Eye (tissue), 1 donor: ENCODE data around the gene MAP1S.
A peak's percentile ranks its signal among the peaks of the same experiment; 100 is the strongest.

Source experiments
- DNase-seq: peaks from one replicate; pipeline ENCODE4 v3.0.0-alpha.2; 2015

The MAP1S gene, protein sequence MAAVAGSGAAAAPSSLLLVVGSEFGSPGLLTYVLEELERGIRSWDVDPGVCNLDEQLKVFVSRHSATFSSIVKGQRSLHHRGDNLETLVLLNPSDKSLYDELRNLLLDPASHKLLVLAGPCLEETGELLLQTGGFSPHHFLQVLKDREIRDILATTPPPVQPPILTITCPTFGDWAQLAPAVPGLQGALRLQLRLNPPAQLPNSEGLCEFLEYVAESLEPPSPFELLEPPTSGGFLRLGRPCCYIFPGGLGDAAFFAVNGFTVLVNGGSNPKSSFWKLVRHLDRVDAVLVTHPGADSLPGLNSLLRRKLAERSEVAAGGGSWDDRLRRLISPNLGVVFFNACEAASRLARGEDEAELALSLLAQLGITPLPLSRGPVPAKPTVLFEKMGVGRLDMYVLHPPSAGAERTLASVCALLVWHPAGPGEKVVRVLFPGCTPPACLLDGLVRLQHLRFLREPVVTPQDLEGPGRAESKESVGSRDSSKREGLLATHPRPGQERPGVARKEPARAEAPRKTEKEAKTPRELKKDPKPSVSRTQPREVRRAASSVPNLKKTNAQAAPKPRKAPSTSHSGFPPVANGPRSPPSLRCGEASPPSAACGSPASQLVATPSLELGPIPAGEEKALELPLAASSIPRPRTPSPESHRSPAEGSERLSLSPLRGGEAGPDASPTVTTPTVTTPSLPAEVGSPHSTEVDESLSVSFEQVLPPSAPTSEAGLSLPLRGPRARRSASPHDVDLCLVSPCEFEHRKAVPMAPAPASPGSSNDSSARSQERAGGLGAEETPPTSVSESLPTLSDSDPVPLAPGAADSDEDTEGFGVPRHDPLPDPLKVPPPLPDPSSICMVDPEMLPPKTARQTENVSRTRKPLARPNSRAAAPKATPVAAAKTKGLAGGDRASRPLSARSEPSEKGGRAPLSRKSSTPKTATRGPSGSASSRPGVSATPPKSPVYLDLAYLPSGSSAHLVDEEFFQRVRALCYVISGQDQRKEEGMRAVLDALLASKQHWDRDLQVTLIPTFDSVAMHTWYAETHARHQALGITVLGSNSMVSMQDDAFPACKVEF

DNA sequence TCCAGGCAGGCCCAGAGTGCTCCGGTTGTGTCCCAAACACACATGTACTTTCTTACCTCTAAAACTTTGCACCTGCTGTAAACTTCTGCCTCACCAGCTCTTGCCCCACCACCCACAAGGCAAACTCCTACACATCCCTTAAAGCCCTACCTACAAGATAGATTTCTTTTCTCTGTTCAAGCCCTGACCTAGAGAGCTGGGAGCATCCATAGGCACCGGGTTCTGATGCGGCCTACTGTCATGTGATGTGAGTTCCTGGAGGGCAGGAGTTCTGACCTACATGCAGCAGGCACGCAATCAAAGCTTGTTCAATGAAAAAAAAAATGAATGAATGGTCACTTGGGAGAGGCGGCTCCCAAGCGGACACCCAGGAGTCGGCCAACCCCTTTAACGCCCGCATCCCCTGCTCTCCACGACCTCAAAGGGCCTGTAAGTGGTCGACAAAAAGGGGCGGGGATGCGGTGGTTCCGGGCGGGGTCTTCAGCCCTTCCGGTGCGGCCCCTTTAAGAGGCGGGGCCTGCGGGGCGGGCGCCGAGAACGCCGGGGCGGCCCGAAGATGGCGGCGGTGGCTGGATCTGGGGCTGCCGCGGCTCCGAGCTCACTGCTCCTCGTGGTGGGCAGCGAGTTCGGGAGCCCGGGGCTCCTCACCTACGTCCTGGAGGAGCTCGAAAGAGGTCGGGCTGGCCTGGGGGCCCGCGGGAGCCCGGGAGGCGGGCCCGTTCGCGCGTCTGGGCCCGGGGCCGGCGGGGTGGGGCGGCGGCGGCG is at the start of gene MAP1S:
MAP1S (plus strand) TSS at position 534 of the 765 bp plus-strand sequence; CDS start at position 557, 23 bp downstream.
- peak; percentile 89 for DNase-seq

DNA sequence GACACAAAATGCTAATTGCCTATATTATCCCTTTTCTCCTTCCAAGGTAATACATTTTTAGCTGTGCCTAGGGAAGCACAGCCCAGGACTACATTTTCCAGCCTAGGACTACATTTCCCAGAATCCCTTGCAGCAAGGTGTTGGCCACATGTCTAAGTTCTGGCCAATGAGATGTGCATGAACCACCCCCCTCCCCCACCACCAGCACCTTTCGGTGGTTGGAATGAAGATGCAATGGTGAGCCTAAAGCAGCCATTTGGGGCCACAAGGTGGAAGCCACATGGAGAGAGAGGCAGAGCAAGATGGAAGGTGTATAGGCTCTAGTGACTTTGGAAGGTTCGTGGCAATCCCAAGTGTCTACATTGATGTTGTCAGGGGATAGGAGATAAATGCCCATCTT is 47.4 kb upstream of the MAP1S start:
- DNase-seq = peak; percentile 34

DNA sequence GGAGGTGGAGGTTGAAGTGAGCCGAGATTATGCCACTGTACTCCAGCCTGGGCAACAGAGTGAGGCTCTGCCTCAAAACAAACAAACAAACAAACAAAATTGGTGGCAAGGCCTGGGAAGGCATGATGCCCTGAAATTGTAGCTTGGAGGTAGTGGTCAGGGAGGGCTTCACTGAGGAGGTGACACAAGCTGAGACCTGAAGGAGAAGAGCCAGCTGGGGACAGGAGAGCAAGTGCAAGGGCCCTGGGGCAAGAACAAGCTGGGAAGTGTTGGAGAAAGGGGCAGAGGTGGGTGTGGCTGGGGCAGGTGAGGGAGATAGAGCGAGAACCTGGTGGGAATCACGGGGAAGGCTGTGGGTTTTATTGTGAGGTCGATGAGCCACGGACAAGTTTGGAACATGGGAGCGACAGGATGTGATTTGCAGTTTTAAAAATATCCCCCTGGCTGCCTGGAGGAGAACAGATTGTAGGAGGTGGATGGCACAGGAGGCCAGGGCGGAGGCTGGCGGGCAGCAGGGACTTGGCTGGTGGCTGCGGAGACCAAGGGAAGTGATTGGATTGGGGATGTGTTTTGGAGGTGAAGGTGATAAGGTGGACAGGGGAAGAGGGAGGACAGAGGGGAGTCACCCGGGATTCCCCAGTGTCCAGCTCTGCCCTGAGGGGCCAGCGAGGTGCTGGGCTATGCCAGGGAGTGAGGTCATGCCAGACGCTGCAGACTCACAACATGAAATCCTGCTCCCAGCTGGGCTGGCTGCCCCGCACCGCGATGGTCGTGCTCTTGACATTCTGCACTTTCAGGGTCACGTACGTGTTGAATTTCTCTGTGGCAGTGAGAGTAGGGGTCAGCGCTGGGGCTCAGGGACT is 45.1 kb upstream of the MAP1S start:
- DNase-seq = no peak

DNA sequence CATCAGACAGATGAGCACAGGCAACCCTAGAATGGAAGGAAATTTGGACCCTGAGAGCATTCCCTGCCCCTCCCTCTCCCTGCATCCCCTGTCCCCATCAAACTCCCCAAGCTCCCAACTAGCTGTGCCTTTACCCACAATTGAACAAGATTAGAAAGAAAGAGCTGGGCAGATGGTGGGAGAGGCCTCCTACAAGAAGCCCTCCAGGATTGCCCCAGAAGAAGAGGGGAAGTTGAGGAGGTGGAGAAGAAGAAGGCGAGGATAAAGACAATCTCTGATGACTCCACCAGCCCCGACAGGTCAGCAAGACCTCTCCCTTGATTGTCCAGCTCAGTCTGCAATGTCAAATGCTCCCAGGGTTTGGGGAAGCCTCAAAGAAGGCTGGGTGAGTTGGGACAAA is 43.0 kb upstream of the MAP1S start:
- no peak for DNase-seq

DNA sequence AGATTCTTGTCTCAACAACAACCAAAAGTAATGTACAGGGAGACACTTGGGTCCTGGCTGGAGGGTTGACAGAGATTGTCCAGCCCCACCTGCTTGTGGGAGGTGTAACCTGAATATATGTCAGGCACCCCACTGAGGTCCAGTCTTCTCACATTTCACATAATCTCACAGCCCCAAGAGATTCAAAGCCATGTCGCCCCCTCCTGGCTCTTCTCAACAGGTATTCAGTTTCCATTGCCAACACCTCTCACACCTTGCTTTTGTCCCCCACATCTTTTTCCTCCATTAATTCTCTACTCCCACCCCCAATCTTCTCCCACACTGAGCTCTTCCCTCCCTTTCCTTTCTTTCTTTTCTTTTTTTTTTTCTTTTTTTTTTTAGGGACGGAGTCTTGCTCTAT is 42.3 kb upstream of the MAP1S start:
- DNase-seq = no peak

DNA sequence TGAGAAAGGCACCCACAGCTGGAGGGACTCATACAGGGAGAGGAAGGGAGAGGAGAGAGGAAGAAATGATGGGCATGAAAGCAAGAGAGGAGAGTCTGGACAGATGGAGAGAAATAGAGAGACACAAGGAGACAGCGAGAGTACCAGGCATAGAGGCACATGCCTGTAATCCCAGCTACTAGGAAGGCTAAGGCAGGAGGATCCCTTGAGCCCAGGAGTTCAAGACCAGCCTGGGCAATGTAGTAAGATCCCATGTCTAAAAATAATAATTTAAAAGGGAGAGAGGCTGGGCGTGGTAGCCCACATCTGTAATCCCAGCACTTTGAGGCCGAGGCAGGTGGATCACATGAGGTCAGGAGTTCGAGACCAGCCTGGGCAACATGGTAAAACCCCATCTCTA is 40.4 kb upstream of the MAP1S start:
- no peak for DNase-seq

DNA sequence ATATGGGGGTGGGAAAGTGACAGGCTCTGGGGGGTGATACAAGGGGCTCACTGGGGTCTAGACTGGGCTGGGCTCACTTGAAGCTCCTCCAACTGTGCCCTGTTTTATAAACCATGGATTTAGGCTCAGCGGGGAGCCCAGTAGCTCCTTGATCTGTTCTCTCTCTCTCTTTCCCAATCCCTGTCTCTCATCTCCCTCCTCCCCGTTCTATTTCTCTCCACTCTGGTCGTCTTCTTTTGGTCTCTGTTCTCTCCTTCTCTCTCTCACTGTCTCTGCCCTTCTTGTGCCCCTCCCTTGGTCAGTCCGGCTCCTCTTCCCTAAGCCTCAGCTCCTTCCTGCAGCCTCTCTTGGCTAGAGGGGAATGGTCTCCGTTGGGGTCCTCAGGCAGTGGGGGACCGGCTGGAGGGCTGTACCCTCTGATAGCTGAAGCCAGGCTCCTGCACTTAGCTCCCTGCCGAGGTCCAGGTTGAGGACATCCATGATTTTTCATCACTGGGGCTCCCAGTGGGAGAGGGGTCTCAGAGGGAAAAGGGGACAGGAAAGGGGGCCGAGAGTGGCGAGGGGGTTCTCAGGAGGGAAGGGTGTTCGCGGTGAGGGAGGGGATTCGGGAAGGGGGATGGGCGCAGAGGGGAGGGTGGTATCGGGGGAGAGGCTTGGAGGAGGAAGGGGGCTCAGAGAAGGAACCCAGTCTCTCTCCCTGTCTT is 39.6 kb upstream of the MAP1S start:
- peak; percentile 18 for DNase-seq

DNA sequence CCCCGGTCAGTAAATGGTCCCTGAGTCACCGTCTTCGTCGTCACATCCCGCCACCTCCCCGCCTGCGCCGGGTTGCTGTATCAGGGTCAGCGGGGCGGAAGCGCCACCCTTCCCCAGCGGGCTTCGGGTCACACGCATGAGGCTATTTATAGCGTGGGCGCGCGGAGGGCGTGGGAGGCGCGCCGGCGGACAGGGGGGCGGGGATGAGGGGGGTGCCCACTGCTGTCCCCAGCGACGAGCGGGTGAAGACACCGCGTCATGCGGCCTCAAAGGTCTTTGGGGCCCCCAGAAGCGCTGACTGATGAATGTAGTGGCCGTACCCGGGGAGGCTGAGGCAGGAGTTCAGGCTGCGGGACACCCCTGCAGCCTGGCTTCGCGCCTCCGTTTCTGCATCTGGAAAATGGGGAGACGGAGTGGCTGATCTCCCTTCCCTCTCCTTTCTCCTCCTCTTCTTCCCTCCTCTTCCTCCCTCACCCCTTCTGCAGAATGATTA is 39.0 kb upstream of the MAP1S start:
- peak; percentile 76 for DNase-seq

DNA sequence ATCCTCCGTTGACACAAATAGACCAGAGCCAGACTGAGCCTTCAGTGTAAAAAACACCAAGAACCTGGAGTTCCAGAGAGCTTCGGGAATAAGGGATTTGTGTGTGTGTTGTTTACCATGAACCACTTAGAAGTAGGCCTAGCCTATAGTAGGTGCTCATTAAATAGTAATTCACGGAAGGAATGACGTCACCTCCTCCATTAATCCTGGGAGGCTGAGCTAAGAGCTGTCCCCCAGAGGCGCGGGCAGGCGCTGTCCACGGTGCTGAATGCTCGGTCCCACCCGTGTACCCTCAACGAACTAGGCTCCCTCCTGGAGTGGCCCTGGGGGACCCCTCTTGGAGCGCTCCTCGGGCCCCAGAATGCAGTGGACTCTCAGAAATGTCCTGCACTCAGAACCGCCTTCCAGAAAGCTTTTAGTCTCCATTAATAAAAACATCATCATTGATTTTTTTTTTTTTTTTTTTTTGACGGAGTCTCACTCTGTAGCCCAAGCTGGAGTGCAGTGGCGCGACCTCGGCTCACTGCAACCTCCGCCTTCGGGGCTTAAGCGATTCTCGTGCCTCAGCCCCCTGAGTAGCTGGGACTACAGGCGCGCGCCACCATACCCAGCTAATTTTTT is 37.7 kb upstream of the MAP1S start:
- peak; percentile 63 for DNase-seq

DNA sequence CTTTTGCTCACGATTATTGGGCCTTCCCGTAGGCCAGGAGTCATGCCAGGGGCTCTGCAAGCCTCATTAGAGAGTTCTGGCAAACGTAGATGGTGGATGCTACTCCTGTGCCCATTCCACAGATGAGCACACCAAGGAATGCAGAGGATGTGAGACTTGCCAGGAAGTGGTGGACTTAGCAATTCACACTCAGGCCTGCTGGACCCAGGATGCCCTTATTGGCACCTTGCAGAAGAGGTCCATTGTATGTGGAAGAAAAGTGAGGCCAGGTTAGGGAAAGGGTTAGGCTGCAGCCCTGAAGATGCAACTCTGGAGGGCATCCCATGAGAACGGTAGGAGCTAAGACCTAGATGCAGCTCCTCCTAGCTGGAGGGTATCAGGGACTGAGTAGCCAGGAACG is 37.0 kb upstream of the MAP1S start:
- DNase-seq = no peak

DNA sequence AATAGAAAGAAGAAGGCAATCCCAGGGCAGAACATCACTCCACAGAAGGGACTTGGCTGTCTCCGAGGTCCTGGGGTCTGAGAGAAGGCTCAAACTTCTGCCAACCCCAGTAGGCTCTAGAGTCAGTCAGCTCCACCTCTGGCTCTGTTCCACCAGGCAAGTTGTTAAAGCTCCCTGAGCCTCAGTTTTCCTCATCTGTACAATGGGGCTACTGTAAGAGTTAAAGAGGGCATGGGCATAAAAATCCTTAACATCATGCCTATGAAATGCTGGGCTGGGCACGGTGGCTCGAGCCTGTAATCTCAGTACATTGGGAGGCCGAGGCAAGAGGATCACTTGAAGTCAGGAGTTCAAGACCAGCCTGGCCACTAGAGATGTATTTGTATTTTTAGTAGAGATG is 36.2 kb upstream of the MAP1S start:
- DNase-seq = no peak

DNA sequence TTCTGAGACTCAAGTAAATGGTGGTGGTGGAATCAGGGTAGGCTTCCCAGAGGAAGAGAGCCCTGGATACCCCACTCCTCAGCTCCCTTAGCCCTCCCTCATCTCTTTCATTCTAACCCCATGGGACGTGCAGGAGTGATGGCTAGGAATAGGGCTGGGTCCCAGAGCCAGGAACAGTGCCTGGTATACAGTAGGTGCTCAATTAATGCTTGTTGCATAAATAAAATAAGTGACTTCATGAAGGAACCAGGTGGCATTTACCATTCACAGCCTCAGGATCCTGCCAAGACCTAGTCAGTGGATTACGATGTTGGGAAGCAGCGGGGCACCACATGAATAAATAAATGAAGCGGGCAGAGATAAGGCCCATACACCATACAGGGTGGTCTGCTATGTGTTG is 35.0 kb upstream of the MAP1S start:
- no peak for DNase-seq

DNA sequence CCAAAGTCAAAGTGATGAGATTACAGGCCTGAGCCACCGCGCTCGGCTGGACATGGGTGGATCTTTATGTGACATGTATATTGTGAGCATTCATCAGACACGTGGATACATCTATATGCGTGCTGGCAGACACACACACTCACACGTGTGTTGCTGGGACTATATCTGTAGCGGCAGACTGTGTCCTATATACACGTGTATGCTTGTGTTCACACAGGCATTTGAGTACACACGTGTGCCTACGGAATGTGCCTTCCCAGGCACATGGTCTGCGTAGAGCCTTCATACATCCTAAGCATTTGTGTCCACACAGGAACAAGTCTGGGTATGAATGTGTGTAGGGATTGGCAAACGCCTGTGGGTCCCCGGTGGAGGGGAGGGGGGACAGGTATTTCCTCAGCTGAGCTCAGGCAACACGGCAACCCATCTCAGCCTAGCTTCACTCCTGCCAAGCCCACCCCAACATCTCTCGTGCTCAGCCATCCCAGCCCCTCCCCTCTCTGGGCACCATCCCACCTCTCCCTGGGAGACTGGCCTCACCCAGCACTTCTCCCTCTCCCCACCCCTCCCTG is 33.7 kb upstream of the MAP1S start:
- no peak for DNase-seq

DNA sequence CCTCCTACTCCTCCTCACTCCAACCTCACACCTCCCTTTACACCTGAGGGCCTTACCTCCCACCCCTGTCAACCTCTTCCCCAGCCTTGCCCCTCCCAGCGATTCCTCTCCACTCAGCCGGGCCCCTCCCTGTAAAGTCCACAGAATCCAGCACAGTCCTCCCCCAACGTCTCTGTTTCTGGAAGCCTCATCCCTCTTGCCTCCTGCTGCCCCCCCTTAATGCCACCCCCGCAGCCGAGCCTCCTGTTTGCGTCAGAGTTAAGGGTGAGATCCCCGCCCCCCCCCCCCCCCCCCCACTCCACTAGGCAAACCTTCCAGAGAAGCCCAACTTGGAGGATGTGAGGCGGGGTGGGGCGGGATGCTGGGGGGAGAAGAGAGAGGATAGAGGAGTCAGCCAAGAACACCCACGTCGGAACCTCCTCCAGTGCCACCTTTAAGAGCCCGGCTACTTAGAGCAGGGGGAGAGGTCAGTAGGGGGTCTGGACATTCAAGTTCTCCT is 33.2 kb upstream of the MAP1S start:
- no peak for DNase-seq

DNA sequence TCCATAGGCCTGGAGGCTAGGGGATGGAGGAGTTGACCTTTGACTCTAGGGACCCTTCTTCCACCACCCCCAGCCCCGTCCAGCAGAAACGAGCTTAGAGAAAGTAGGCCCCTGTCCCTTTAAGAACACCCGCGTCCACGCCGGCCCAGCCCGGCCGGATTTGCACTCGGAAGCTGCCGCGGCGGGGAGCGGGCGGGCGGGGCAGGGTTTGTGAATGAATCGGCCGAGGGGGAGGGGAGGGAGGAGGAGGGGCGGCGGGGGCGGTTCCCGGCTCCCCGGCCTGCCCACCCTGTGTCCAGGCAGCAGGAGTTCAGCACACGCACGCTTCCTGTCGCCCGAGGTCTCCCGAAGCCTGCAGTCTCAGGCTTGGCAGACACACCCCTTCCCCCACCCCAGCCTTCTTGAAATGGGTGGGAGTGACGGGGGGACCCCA is 32.7 kb upstream of the MAP1S start:
- peak; percentile 46 for DNase-seq

DNA sequence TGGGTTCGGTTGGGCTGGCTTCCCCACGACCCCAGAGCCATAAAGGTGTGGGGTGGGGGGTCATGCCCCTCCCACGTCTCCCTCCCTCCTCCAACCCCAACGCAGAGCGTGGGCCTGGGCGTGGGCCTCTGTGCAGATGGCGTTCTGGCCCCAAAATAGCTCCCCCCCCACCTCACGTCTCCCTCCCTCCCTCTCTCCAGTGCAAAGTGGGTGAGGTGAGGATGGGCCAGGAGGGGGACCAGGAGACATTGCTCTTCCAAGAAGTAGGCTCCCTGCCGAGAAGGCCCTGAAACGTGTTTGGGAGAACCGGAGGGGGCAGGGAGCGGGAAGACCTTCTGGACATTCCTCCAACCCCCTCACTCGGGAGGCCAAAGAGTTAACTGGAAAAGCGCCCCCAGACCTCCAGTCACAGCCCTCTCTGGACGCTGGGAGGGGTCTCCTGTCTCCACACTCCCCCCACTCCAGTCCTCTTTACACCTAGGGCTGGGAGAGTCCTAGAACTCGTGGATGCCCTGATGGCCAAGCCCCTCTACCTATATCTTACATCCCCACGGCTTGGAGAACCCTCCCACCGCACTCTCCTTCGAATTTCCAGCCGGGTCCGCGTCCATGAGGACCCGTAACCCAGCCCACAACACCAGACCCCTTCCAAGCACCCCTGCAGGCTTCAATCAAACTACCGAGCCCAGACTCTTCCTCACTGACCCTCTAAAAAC is 32.0 kb upstream of the MAP1S start:
- DNase-seq = no peak

DNA sequence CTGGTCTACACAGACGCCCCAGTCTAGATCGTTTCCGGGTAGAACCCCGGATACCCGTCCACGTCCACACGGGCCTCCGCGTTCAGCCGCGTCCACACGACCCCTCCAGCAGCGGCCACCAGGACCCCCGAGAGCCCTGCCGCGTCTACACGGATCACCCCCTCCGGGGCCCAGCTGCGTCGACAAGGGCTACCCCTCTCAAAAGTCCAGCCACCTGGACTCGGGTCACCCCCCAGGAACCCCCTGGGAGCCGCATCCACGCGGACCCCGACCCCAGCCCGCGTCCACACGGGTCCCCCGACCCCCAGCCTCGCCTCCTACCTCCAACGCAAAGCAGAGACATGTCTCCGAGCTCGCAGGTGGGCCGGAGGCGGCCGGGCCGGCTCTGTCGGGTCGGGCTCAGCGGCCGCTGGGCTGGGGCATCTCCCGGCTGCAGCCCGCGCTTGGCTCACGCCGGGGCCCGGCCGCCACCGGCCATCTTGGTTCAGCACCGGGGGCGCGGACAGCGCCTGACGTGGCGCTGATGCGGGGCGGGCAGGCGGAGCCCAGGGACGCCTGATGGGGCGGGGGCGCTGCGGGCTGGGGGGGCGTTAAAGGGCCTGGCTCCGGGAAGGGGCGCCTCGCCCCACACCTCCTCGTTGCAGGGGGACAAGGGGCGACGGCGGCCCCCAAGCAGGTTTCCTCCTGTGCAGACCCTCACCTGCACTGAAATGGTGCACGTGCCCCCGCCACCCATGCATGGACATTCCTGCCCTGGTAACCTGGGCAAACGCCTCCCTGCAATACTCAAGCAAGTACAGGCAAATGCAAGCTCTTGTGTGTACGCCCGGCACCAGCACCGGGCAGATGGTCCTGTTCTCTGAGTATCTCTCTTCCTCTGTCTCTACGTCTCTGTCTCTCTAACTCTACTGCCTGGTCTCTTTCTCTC is 31.2 kb upstream of the MAP1S start, which contains the start of gene UNC13A:
UNC13A (minus strand) TSS at position 498 of the 928 bp plus-strand sequence; CDS start at position 343, 155 bp downstream.
- DNase-seq = peak; percentile 80
